Thymus (tissue), 11 donors: ENCODE data around the gene TBC1D9. TPM values are rescaled to one million over a fixed set of nuclear protein-coding genes. Genes with fewer than 3 reads are reported as not detected.

Source experiments
- DNase-seq, 9 donors: peaks; one replicate each; pipeline ENCODE4 v3.0.0-alpha.2; 2013; ENCODE audit warnings: low spot score in 9 of 9, low read depth in 6 of 9, missing footprints in 1 of 9
- H3K27ac ChIP-seq, 2 donors: one replicate each; pipeline ENCODE4 v1.5.1; 2013; ENCODE audit warnings: control low read depth in 1 of 2, low read depth in 1 of 2, low read length in 1 of 2, mild to moderate bottlenecking in 1 of 2, moderate library complexity in 1 of 2
- H3K27me3 ChIP-seq, 2 donors: one replicate each; pipeline ENCODE4 v1.5.1; 2013; ENCODE audit warnings: low read length in 1 of 2; ENCODE audit not compliant: control insufficient read depth in 2 of 2, insufficient read depth in 1 of 2
- H3K36me3 ChIP-seq, 2 donors: one replicate each; pipeline ENCODE4 v1.5.1; 2013; ENCODE audit warnings: low read length in 1 of 2, mild to moderate bottlenecking in 1 of 2, moderate library complexity in 1 of 2; ENCODE audit not compliant: control insufficient read depth in 2 of 2, insufficient read depth in 2 of 2
- H3K4me1 ChIP-seq, 2 donors: one replicate each; pipeline ENCODE4 v1.5.1; 2013; ENCODE audit warnings: low read length in 2 of 2; ENCODE audit not compliant: control insufficient read depth in 2 of 2, insufficient read depth in 2 of 2
- H3K4me3 ChIP-seq, 2 donors: one replicate each; pipeline ENCODE4 v1.5.1; 2013; ENCODE audit warnings: low read length in 2 of 2, control low read depth in 1 of 2, mild to moderate bottlenecking in 1 of 2
- H3K9me3 ChIP-seq, 2 donors: one replicate each; pipeline ENCODE4 v1.5.1; 2013; ENCODE audit warnings: low read length in 1 of 2, mild to moderate bottlenecking in 1 of 2; ENCODE audit not compliant: control insufficient read depth in 2 of 2, insufficient read depth in 1 of 2
- WGBS: extraction: QIAGEN DNeasy Blood & Tissue Kit; methylation state at CpG from one replicate; pipeline ENCODE4 v1.1.7; 2013; 5-methylcytosine and 5-hydroxymethylcytosine counted together
- polyA plus RNA-seq: library from polyadenylated mRNA; stranded (reverse); fragments of 200-250 nt; gene quantifications from one replicate; pipeline ENCODE4 v1.2.3, GENCODE V29; 2013
- total RNA-seq: library from RNA; stranded (reverse); fragments of 120-200 nt; gene quantifications from one replicate; pipeline ENCODE4 v1.2.4, GENCODE V29; 2013
- donor health status: healthy.

The TBC1D9 gene
- total and polyA plus RNA-seq, 2 donors = 4.7 to 10.7 TPM

DNA sequence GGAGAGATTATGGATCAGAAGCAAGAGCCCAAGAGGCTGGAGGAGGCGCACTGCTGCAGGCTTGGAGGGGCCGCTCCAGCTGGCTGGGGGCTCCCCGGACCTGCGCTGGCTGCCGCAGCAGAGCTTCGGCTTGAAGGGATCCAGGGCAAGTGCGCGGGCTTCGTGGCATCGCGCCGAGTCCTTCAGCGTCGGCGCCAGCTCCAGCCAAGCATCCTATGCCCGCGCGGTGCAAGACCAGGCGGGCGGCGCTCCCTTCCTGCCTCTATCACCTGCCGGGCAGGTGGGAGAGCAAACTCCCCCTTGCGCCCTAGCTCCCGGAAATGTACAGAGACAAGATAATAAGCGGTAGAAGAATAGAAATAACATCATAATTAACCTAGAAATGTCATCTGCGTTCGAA, 176.9 kb downstream of the TBC1D9 start:
- DNase-seq = no peak
- Histone ChIP-seq H3K27me3 (peaks cover 9 to 49% of the 10 kb centered on the region in 2 donors), H3K4me1 (no peaks in the 10 kb centered on the region), H3K4me3 (no peak overlapping the region), H3K36me3 (no peaks in the 10 kb centered on the region), H3K9me3 (peaks cover 0 to 1% of the 10 kb centered on the region in 2 donors), H3K27ac (no peak overlapping the region)
- WGBS = 37% methylated on average over 27 of the region's 27 CpGs

DNA sequence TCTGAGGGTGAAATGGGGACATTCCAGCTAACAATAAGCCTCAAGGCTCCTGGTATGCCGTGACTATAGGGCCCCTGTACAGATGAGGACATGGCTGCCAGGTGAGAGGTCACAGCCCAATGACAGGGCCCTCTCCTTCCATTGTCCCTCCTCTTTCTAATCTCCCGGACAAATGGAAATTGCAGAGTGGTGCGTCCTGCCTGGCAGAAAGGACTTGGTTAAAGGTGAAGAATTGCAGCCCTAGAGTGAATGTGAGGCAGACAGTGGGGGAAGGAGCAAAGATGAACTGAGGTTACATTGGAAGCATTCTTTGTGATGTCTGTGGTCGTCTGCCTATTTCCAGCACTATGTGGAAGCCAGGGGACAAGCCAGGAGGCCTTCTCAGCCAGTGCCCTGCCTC, 180.7 kb downstream of the TBC1D9 start:
- Histone ChIP-seq H3K27ac (no peak overlapping the region), H3K4me3 (no peak overlapping the region), H3K36me3 (no peaks in the 10 kb centered on the region), H3K27me3 (peaks cover 17 to 67% of the 10 kb centered on the region in 2 donors), H3K4me1 (no peaks in the 10 kb centered on the region), H3K9me3 (peaks cover 0 to 1% of the 10 kb centered on the region in 2 donors)
- 79% methylated on average over 4 of the region's 4 CpGs for WGBS
- DNase-seq = no peak

DNA sequence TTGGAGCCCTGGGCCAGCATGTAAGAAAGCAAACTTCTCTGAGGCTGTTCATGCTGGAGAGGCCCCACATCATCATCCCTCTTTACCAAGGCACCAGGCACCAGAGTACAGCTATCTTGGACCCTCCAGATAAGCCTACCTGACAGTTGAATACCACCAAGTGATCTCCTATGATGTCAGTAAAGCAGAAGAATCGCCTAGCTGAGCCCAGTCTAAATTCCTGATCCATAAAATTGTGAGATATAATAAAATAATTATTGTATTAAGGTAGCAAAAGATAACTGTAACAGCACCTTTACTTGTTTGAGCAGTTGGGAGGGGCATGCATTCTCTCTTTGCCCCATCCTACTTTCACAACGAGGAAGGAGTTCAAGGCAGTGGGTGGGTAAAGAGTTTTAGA, 184.6 kb downstream of the TBC1D9 start:
- DNase-seq = no peak
- Histone ChIP-seq H3K4me1 (peaks cover 3 to 13% of the 10 kb centered on the region in 2 donors), H3K27ac (no peak overlapping the region), H3K27me3 (peaks cover 38 to 71% of the 10 kb centered on the region in 2 donors), H3K4me3 (no peak overlapping the region), H3K36me3 (no peaks in the 10 kb centered on the region), H3K9me3 (peaks cover 0 to 5% of the 10 kb centered on the region in 2 donors)
- 93% methylated on average over 2 of the region's 2 CpGs for WGBS

Other genes starting within 250 kb of the TBC1D9 start
- 25.6 TPM for gene ELMOD2, start 232.2 kb downstream of the TBC1D9 start, total RNA-seq
- gene ELMOD2, start 232.2 kb downstream of the TBC1D9 start, polyA plus RNA-seq = 17.2 TPM
- not detected for gene UCP1, start 187.4 kb downstream of the TBC1D9 start, total RNA-seq
- 0.05 TPM for gene UCP1, start 187.4 kb downstream of the TBC1D9 start, polyA plus RNA-seq